SH-SY5Y (cell line): ENCODE results near the gene KRTAP9-7.

Experiments used
- GATA2 ChIP-seq: IDR thresholded peaks from 2 replicates; pipeline ENCODE4 v1.6.1; 2011; ENCODE audit warnings: mild to moderate bottlenecking, low read depth, low read length
- GATA3 ChIP-seq: IDR thresholded peaks from 2 replicates; pipeline ENCODE4 v1.6.1; 2011; ENCODE audit warnings: low read depth, mild to moderate bottlenecking, low read length, moderate library complexity

Gene KRTAP9-7

GRCh38 chr17:41264599-41264998 lies 10.9 kb upstream of the KRTAP9-7 start:
- TF ChIP-seq GATA3 (no peak), GATA2 (no peak)

GRCh38 chr17:41265078-41265477 lies 10.4 kb upstream of the KRTAP9-7 start, which contains the start of gene KRTAP9-6:
TSS of gene KRTAP9-6 (plus strand) at chr17:41265378. CDS start at chr17:41265378, 0 bp downstream.
- TF ChIP-seq GATA3 (no peak), GATA2 (no peak)

- TF ChIP-seq GATA2 (no peak), GATA3 (no peak)
Observed at GRCh38 chr17:41267711-41268110, 7.8 kb upstream of the KRTAP9-7 start.

GRCh38 chr17:41271858-41272257 lies 3.6 kb upstream of the KRTAP9-7 start:
- TF ChIP-seq GATA3 (no peak), GATA2 (no peak)

- TF ChIP-seq GATA2: no peak
- TF ChIP-seq GATA3: no peak
Observed at GRCh38 chr17:41278176-41278955, 2.9 kb downstream of the KRTAP9-7 start.

- TF ChIP-seq GATA2 (no peak), GATA3 (no peak)
Observed at GRCh38 chr17:41284043-41284442, 8.5 kb downstream of the KRTAP9-7 start.

GRCh38 chr17:41284546-41284945 lies 9.0 kb downstream of the KRTAP9-7 start:
- TF ChIP-seq GATA3 (no peak), GATA2 (no peak)

GRCh38 chr17:41287050-41287449 lies 11.6 kb downstream of the KRTAP9-7 start:
- no peak for TF ChIP-seq GATA2
- TF ChIP-seq GATA3: no peak

- no peak for TF ChIP-seq GATA3
- TF ChIP-seq GATA2: no peak
Observed at GRCh38 chr17:41294016-41294415, 18.5 kb downstream of the KRTAP9-7 start.

GRCh38 chr17:41296846-41297245 lies 21.3 kb downstream of the KRTAP9-7 start:
- TF ChIP-seq GATA3 (no peak), GATA2 (no peak)

GRCh38 chr17:41298458-41299135 lies 23.1 kb downstream of the KRTAP9-7 start:
- TF ChIP-seq GATA3: no peak
- no peak for TF ChIP-seq GATA2

- TF ChIP-seq GATA3: no peak
- no peak for TF ChIP-seq GATA2
Observed at GRCh38 chr17:41301204-41301790, 25.8 kb downstream of the KRTAP9-7 start.

GRCh38 chr17:41301916-41302901 lies 26.7 kb downstream of the KRTAP9-7 start, which contains the start of gene KRTAP29-1:
TSS of gene KRTAP29-1 (minus strand) at chr17:41302851. CDS start at chr17:41302851, 0 bp downstream.
- TF ChIP-seq GATA3: no peak

- TF ChIP-seq GATA3 (no peak), GATA2 (no peak)
Observed at GRCh38 chr17:41302981-41303380, 27.5 kb downstream of the KRTAP9-7 start.
